ENCODE data around the gene MAN2A1. TPM values are rescaled to one million over a fixed set of nuclear protein-coding genes. Genes with fewer than 3 reads are reported as not detected.

MAN2A1 gene
- polyA plus RNA-seq, 3 donors: 17.0 to 23.0 (median 20.1) TPM

GRCh38 chr5:109650493-109650892 is 39.2 kb upstream of the MAN2A1 start:
- no peak overlapping the region for H3K4me2 ChIP-seq (replicated peaks; ENCODE audit: extremely low read depth, low read length, poor library complexity, severe bottlenecking)
- H4K20me1 ChIP-seq (ENCODE audit: insufficient read depth, low read length): no peaks in the 10 kb centered on the region
- H2AFZ ChIP-seq (ENCODE audit: insufficient read depth, low read depth, low read length, poor library complexity, severe bottlenecking): no peak overlapping the region
- H3K9me3 ChIP-seq (replicated peaks in 1 of 2; ENCODE audit: control insufficient read depth in 1 of 2, insufficient read depth in 1 of 2, low read length in 2 of 2): no peaks in the 10 kb centered on the region
- intact Hi-C loops (cut with micrococcal nuclease): no loop called here
- H3K4me1 Mint-ChIP-seq: peaks cover 16% of the 10 kb centered on the region
- no peaks in the 10 kb centered on the region for H3K27me3 Mint-ChIP-seq (ENCODE audit: low read depth in 3 of 3)
- peaks cover 0 to 5% of the 10 kb centered on the region in 2 donors for H3K36me3 Mint-ChIP-seq
- no peak overlapping the region for H3K4me3 Mint-ChIP-seq
- no peaks in the 10 kb centered on the region for H3K27me3 ChIP-seq (ENCODE audit: control insufficient read depth in 2 of 2, insufficient read depth in 2 of 2, low read length in 2 of 2)
- TF ChIP-seq CTCF (IDR thresholded peaks at IDR 0.05): no peak
- WGBS (ENCODE audit: insufficient coverage): 100% methylated on average over 1 of the region's 4 CpGs
- no peak overlapping the region for H3K27ac ChIP-seq (ENCODE audit: low read depth in 1 of 2, low read length in 2 of 2)
- H3K36me3 ChIP-seq (replicated peaks in 1 of 2; ENCODE audit: control insufficient read depth in 1 of 2, insufficient read depth in 2 of 2, low read length in 2 of 2): no peaks in the 10 kb centered on the region
- H3K79me2 ChIP-seq (ENCODE audit: insufficient read depth, low read length): no peaks in the 10 kb centered on the region
- peaks cover 13 to 20% of the 10 kb centered on the region in 2 donors for H3K4me1 ChIP-seq (ENCODE audit: control insufficient read depth in 1 of 2, insufficient read depth in 2 of 2, low read length in 2 of 2)
- no peaks in the 10 kb centered on the region for H3K9me3 Mint-ChIP-seq
- H3K9ac ChIP-seq (ENCODE audit: insufficient read depth, low read length, poor library complexity, severe bottlenecking): no peak overlapping the region
- no peak for DNase-seq
- H3K4me3 ChIP-seq (replicated peaks in 1 of 3; ENCODE audit: low read depth in 2 of 3, low read length in 3 of 3): no peak overlapping the region
- peak overlapping the region in 1 of 7 donors; percentile 37 for H3K27ac Mint-ChIP-seq

- Histone ChIP-seq H3K4me1 (ENCODE audit: control insufficient read depth in 1 of 2, insufficient read depth in 2 of 2, low read length in 2 of 2) (peaks cover 28 to 36% of the 10 kb centered on the region in 2 donors), H3K79me2 (ENCODE audit: insufficient read depth, low read length) (no peaks in the 10 kb centered on the region), H3K4me3 (replicated peaks in 1 of 3; ENCODE audit: low read depth in 2 of 3, low read length in 3 of 3) (no peak overlapping the region), H3K9ac (ENCODE audit: insufficient read depth, low read length, poor library complexity, severe bottlenecking) (no peak overlapping the region), H4K20me1 (ENCODE audit: insufficient read depth, low read length) (no peaks in the 10 kb centered on the region), H3K4me2 (replicated peaks; ENCODE audit: extremely low read depth, low read length, poor library complexity, severe bottlenecking) (no peak overlapping the region), H3K9me3 (replicated peaks in 1 of 2; ENCODE audit: control insufficient read depth in 1 of 2, insufficient read depth in 1 of 2, low read length in 2 of 2) (no peaks in the 10 kb centered on the region), H3K27ac (ENCODE audit: low read depth in 1 of 2, low read length in 2 of 2) (no peak overlapping the region), H3K36me3 (replicated peaks in 1 of 2; ENCODE audit: control insufficient read depth in 1 of 2, insufficient read depth in 2 of 2, low read length in 2 of 2) (no peaks in the 10 kb centered on the region), H2AFZ (ENCODE audit: insufficient read depth, low read depth, low read length, poor library complexity, severe bottlenecking) (no peak overlapping the region), H3K27me3 (ENCODE audit: control insufficient read depth in 2 of 2, insufficient read depth in 2 of 2, low read length in 2 of 2) (no peaks in the 10 kb centered on the region)
- WGBS (ENCODE audit: insufficient coverage): no CpG with 5 or more reads among the region's 1 CpG
- H3K36me3 Mint-ChIP-seq: peaks cover 0 to 5% of the 10 kb centered on the region in 2 donors
- H3K4me3 Mint-ChIP-seq: no peak overlapping the region
- no peaks in the 10 kb centered on the region for H3K27me3 Mint-ChIP-seq (ENCODE audit: low read depth in 3 of 3)
- no peak overlapping the region for H3K27ac Mint-ChIP-seq
- intact Hi-C loops (cut with micrococcal nuclease): no loop called here
- DNase-seq: no peak
- H3K9me3 Mint-ChIP-seq: no peaks in the 10 kb centered on the region
- peaks cover 32% of the 10 kb centered on the region for H3K4me1 Mint-ChIP-seq
- no peak for TF ChIP-seq CTCF (IDR thresholded peaks at IDR 0.05)
These were observed 37.6 kb upstream of the MAN2A1 start for GRCh38 chr5:109652096-109652495.
